Forelimb muscle (tissue), 1 donor: Measurements from ENCODE around the gene LDB2. TPM values are rescaled to one million over a fixed set of nuclear protein-coding genes. Genes with fewer than 3 reads are reported as not detected.
A peak's percentile ranks its signal among the peaks of the same experiment; 100 is the strongest.
"Not testable (repeated sequence)": the region's sequence is repeated elsewhere in the genome, so short reads cannot be mapped to it uniquely, and the experiment has no call there.

Experiments
- DNase-seq: peaks from one replicate; pipeline ENCODE4 v3.0.0-alpha.2; 2013; ENCODE audit warnings: low read depth
- polyA plus RNA-seq: library from polyadenylated mRNA; unstranded; fragments of 120-200 nt; gene quantifications from one replicate; pipeline ENCODE4 v1.2.1, GENCODE V29; 2013; ENCODE audit not compliant: insufficient read length

The LDB2 gene
- polyA plus RNA-seq, 1 donor, result 36.6 TPM

DNA sequence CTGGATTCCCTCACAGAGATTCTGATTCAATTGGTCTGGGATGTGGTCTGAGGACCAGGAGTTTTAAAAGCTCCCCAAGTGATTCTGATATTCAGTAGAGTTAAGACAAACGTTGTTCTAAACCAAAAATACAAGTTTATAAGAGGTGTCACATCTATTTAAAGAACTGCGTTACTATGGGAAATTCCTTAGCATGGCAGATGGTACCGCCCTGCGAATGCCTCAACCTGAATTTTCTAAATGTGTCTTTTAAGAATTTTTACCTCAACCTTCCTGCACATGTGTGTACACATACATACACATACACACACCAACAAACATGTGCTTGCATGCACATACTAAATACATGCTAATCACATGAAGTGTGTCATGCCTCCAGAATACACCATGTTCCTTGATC is 343.3 kb downstream of the LDB2 start:
- DNase-seq, result no peak

DNA sequence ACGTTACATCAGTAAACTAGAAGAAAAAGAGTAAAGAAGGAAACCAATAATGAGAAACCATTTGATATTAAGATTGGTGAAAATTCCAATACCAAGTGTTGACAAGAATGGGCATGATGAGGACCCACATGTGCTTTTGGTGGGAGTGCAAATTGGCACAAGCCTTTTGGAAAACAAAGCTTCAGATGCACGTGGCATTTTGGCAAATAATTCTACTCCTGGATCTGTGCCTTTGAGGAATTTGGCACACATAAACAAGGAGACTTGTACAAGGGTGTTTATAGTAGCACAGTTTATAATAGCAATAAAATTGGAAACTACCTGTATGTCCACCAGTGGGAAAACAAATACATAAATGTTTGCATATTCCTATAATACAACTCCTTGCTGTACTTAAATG is 347.9 kb downstream of the LDB2 start:
- DNase-seq, result no peak

- DNase-seq, result no peak
Observed at GRCh38 chr4:16545656-16546055, 352.8 kb downstream of the LDB2 start.

- no peak for DNase-seq
Observed at GRCh38 chr4:16544869-16545268, 353.6 kb downstream of the LDB2 start.

- no peak for DNase-seq
Observed at GRCh38 chr4:16544251-16544721, 354.2 kb downstream of the LDB2 start.

- no peak for DNase-seq
Observed at GRCh38 chr4:16537926-16538325, 360.5 kb downstream of the LDB2 start.

- no peak for DNase-seq
Observed at GRCh38 chr4:16532240-16532970, 366.0 kb downstream of the LDB2 start.

DNA sequence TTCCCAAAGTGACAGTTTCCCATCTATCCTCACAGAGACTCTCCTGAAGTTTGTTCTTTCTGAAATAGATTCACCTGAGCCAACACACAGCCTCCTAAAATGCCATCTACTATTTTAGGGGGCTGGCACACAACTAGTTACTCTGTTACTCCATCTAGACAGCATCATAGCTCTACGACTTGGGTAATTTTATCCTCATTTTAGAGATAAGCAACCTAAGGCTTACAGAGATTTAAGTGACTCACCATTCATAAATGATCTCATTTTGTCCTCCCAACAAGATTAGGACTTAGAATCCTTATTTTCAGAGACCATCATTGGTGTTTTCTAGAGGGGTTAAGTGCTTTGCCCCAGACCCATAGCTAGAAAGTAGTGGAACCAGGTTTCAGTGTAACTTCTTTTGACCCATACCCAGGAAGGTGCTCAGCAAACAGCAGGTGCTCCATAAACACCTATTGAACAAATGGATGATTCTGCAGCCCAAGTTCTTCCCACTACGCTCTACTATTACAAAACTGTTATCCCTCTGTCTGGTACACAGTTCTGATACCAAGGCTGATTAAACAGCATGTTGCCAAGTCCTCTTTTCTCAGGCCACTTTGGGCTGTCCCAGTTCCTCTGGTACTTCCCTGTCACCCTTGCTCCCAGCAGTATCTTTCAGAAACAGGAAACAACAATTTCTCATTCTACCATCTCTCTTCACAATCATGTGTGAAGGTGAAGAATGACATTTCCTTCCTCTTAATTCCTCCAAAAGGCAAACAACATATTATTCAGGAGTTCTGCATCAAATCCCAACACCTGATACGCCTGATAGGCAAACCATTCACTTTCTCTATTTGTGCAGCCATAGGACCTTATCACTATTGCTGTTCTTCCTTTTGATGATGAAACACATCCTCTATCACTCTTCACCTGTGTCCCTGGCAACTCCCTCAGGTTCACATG is 367.5 kb downstream of the LDB2 start:
- no peak for DNase-seq

- DNase-seq, result peak; percentile 32
Observed at GRCh38 chr4:16524911-16525554, 373.4 kb downstream of the LDB2 start.

GRCh38 chr4:16524406-16524805 is 374.0 kb downstream of the LDB2 start:
- no peak for DNase-seq

DNA sequence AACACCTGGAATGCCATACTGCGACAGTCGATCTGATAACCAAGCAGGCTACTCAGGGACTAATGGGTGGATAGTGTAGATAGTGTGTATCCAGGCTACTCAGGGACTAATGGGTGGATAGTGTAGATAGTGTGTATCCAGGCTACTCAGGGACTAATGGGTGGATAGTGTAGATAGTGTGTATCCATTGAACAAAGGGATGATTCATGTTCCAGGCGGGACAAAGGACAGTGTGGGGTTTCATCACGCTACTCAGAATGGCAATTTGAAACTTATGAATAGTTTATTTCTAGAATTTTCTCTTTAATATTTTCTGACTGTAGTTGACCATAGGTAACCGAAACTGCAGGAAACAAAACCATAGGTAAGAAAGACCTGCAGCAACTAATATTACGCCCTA is 374.9 kb downstream of the LDB2 start:
- DNase-seq, result not testable (repeated sequence)

DNA sequence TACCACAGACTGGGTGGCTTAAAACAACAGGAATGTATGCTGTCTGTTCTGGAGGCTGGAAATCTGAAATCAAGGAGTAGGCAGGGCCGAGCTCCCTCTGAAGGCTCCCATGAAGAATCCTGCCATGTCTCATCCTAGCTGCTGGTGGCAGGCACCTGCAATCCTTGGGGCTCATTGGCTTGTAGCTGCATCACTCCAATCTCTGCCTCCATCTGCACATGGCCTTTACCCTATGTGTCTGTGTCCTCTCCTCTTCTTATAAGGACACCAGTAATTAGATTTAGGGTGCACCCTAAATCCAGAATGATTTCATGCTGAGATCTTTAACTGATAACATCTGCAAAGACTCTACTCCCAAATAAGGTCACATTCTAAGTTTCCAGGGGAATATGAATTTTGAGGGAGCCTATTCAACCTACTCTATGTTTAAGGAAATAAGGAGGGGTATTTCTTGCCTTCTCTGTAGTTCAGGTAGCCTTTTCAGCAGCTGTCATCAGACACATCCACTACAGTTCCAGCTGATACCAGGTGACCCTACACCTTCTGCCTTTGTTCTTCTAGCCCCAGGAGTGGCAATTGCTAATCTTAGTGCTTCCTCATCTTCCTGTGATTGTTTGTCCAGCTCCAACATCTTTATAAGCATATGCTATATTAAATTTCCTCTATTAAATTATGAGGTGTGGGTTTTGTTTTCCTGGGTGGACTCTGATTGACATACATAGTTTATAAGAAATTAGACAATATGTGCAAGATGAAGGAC is 377.1 kb downstream of the LDB2 start:
- no peak for DNase-seq

GRCh38 chr4:16516796-16517439 is 381.5 kb downstream of the LDB2 start:
- no peak for DNase-seq

- no peak for DNase-seq
Observed at GRCh38 chr4:16513876-16514275, 384.6 kb downstream of the LDB2 start.

GRCh38 chr4:16508968-16509367 is 389.5 kb downstream of the LDB2 start:
- DNase-seq, result no peak

- DNase-seq, result no peak
Observed at GRCh38 chr4:16505726-16506125, 392.7 kb downstream of the LDB2 start.

DNA sequence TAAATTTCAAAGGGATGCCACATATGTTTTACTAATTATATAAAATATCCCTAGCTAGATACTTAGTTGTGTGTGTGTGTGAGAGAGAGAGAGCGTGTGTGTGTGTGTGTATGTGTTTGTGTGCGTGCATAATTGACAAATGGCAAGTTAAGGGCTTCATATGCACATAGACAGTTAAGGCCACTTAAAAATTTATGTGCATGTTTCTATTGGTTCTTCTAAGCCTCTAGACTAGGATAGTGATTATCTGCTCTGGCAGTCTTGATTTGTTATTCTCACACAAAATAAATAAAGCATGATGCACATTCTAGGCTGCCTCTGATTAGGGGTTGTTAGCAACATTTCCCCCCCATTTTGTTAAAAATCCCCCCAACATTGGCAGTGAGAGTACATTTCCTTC is 393.2 kb downstream of the LDB2 start:
- no peak for DNase-seq

DNA sequence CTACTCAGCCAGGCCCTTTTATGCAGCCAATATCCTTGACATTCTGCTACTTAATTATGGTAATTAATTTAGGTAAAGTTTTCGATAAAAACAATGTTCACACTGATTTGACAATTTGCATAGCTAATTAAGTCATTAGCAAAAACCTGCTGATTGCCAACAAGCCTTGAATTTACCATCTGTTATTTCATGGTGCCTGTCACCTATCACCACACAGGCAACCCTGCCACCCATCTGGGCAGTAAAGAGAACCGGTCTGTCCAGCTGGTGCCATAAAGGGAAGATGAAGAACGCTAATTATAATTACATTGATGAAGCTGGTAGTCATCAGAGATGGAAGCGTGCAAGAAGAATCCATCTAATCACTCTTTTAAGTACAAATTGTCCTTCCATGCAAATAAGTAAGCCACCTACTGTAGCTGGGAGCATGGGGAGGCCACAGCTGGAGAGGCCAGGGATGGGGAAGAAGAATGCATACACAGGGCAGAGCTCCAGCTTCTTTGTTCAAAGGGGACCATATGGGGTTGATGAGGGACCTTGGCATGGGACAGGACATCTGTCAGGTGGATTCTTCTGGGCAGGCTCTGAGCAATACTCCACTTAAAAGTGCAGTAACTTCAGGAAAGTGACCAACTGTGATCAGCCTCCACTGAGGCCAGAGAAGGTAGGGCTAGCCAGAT is 394.9 kb downstream of the LDB2 start:
- no peak for DNase-seq

DNA sequence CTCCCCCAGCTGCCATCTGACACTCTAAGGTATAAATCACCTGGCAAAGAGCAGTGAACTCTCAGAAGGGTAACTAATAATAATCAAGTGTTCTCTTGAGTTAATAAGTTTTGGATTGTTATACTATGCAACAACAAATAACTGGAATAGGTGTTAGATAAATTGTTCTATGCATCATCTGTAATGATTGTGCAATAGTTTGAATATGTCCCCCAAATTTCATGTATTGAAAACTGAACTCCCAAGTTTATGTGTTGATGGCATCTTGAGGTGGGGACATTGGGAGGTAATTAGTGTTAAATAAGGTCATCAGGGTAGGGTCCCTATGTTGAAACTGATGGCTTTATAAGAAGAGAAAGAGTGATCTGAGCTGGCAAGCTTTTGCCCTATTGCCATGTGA is 399.5 kb downstream of the LDB2 start:
- DNase-seq, result no peak

GRCh38 chr4:16496501-16496900 is 401.9 kb downstream of the LDB2 start:
- no peak for DNase-seq
